Ishikawa (cell line): ENCODE results near the gene SLC25A47.

Source experiments
- CEBPB ChIP-seq: IDR thresholded peaks from 2 replicates; pipeline ENCODE4 v1.6.1; 2012
- EGR1 ChIP-seq: IDR thresholded peaks from 2 replicates; pipeline ENCODE4 v1.6.1; 2012
- EP300 ChIP-seq: IDR thresholded peaks from 2 replicates; pipeline ENCODE4 v1.6.1; 2012; ENCODE audit warnings: borderline replicate concordance
- FOXM1 ChIP-seq: IDR thresholded peaks from 2 replicates; pipeline ENCODE4 v1.6.1; 2012; ENCODE audit warnings: low read depth, borderline replicate concordance
- NFIC ChIP-seq: IDR thresholded peaks from 2 replicates; pipeline ENCODE4 v1.6.1; 2012
- RAD21 ChIP-seq: IDR thresholded peaks from 2 replicates; pipeline ENCODE4 v1.6.1; 2012; ENCODE audit warnings: low read depth
- TAF1 ChIP-seq: IDR thresholded peaks from 2 replicates; pipeline ENCODE4 v1.6.1; 2012; ENCODE audit warnings: low read depth, mild to moderate bottlenecking
- TCF12 ChIP-seq: IDR thresholded peaks from 2 replicates; pipeline ENCODE4 v1.6.1; 2012; ENCODE audit warnings: low read depth
- TEAD4 ChIP-seq: IDR thresholded peaks from 2 replicates; pipeline ENCODE4 v1.6.1; 2012
- YY1 ChIP-seq: IDR thresholded peaks from 2 replicates; pipeline ENCODE4 v1.6.1; 2012; ENCODE audit warnings: low read depth
- ZBTB7A ChIP-seq: IDR thresholded peaks from 2 replicates; pipeline ENCODE4 v1.6.1; 2012; ENCODE audit warnings: low read depth
- TF ChIP-seq, protein P1 (sequence below): IDR thresholded peaks from 2 replicates; pipeline ENCODE4 v1.6.1; 2012; ENCODE audit warnings: low read depth, mild to moderate bottlenecking
- TF ChIP-seq, protein P2 (sequence below): IDR thresholded peaks from 2 replicates; pipeline ENCODE4 v1.6.1; 2012
- TF ChIP-seq, protein P3 (sequence below): IDR thresholded peaks from 2 replicates; pipeline ENCODE4 v1.6.1; 2012

The SLC25A47 gene

DNA sequence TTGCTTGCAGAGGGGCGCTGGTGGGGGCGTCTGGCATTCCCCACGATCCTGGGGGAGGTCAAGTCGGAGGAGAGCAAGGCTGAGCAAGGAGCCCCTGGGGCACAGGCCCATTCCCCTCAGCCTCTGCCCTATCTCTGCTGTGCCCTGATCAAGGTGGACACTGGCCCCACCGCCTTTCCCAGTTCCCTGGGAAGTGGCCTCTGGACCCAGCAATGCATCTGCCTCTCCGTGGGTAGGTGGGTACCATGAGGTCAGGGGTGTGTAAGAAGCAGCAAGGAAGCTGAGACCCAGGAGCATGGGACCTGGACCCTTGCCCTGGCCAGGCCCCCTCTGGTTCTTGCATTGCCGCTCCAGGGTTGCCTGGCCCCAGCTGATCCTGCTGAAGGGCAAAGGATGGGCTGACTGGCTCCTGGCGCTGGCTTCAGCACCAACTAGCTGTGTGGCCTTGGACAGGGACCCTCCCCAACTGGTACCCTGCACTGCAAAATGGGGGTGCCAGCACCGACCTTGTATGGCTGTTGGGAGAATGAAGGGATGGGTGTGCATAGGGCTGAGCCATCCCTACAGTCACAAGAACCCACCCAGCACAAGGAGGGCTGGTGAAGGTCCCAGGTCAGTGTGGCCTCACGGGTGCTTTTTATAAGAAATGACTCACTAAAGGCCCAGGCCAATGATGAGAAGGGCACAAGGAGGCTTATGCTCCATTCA is 36.5 kb upstream of the SLC25A47 start:
- TF ChIP-seq, protein P1, sequence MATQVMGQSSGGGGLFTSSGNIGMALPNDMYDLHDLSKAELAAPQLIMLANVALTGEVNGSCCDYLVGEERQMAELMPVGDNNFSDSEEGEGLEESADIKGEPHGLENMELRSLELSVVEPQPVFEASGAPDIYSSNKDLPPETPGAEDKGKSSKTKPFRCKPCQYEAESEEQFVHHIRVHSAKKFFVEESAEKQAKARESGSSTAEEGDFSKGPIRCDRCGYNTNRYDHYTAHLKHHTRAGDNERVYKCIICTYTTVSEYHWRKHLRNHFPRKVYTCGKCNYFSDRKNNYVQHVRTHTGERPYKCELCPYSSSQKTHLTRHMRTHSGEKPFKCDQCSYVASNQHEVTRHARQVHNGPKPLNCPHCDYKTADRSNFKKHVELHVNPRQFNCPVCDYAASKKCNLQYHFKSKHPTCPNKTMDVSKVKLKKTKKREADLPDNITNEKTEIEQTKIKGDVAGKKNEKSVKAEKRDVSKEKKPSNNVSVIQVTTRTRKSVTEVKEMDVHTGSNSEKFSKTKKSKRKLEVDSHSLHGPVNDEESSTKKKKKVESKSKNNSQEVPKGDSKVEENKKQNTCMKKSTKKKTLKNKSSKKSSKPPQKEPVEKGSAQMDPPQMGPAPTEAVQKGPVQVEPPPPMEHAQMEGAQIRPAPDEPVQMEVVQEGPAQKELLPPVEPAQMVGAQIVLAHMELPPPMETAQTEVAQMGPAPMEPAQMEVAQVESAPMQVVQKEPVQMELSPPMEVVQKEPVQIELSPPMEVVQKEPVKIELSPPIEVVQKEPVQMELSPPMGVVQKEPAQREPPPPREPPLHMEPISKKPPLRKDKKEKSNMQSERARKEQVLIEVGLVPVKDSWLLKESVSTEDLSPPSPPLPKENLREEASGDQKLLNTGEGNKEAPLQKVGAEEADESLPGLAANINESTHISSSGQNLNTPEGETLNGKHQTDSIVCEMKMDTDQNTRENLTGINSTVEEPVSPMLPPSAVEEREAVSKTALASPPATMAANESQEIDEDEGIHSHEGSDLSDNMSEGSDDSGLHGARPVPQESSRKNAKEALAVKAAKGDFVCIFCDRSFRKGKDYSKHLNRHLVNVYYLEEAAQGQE, result no peak
- TF ChIP-seq YY1 (no peak), FOXM1 (no peak), TCF12 (no peak)

DNA sequence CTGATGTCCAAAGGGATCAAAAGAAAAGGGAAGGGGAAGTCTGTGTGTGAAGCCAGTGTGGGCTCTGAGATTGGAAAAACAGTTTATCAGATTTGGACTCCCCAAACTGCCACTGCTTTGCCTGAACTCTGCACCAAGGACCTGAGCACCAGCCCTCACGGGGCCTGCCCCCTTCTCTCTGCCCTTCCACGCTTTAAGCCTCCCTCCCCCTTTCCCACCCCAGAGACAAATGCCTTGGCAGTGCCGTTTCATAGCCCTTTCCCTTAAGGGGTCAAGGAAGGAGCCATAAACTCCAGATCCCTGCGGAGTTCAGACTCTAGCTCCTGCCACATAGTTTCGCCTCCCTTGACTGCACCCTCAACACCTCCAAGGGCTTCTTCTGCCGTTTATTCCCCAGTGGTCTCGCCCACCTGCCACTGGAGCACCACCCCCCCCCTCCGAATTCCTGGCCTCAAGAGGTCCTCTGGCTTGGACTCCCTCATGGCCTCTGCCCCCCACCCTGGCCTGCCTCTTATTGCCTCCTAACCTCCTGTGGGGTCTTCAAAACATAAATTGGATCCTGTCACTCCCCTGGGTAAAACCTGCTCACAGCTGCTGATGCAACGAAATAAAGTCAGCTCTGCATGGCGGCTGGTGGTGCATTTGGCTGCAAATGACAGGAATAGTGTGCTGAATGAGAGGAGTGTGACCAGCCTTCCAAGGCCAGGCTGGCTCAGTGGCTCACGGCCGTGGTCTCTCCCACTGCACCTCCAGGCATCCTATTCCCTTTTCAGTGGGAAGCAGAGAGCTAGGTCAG is 35.7 kb upstream of the SLC25A47 start:
- TF ChIP-seq FOXM1 (no peak), TCF12 (no peak)
- TF ChIP-seq, protein P2, sequence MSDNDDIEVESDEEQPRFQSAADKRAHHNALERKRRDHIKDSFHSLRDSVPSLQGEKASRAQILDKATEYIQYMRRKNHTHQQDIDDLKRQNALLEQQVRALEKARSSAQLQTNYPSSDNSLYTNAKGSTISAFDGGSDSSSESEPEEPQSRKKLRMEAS, result no peak

DNA sequence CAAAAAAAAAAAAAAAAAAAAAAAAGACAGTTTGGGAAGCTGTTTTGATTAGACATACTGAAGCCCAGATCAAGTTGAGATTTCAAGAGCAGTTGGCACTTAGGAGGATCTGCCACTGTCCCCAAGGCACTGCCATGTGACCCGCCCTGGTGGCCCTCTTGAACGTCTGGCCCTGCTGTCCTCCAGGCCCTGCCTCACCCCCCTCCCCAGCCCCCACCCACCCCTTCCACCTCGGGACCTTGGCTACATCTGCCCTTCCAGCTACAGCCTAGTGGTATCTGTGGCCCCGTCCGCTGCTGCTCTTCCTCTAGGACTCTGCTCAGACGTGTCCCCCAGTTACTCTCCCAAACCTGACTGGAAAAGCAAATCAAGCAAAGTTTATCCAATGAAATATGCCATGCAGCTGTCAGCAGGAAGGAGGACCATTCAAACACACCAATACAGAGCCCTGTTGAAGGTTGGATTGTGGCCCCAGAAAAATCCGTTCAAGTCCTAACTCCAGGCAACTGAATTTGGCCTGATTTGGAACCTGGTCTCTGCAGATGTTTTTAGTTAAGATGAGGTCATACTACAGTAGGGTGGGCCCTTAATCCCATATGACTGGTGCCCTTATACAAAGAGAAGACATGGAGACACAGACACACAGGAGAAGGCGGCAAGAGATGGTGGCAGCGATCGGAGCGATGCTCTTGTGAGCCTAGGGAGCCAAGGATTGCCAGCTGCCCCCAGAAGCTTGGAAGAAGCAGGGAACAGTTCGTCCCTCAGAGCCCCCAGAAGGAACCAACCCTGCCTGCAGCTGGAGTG is 34.6 kb upstream of the SLC25A47 start:
- no peak for TF ChIP-seq YY1
- no peak for TF ChIP-seq TCF12
- no peak for TF ChIP-seq FOXM1
- no peak for TF ChIP-seq CEBPB
- TF ChIP-seq, protein P2, result no peak
- no peak for TF ChIP-seq EGR1
- no peak for TF ChIP-seq TEAD4
- no peak for TF ChIP-seq EP300
- TF ChIP-seq TAF1, result no peak

DNA sequence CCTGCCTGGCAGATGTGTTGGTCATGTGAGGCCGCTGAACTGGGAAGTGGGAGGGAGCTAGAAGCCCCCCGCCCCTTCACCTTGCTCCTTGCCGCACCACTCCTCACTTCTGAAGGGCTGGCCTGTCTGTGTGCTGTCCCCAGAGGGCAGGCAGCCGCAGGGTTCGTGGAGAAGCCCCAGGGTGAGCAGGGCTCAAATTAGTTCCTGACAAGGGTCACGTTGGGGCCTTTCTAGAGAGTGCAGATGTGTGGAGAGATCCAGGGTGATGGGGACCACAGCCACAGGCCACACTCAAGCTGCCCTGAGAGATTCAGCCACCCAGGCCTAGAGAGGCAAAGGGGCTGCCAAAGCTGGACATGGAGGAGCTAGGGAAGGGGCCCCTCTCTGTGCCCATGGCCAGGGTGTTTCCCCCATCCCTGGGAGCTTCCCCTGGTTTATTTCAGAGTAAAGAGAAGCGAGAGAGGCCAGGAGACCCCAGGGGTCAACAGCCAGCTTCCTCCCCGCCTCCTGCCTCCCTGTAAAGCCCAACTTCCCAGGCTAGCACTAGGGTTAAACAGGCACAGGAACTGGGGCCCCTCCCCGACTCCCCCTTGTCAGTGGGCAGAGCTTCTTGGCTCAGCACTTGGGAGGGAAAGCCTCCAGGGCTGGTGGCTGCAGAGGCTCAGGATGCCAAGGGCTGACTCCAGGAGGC is 33.1 kb upstream of the SLC25A47 start:
- TF ChIP-seq TEAD4 (no peak), EGR1 (no peak), RAD21 (no peak), CEBPB (no peak), TAF1 (no peak), YY1 (no peak), ZBTB7A (no peak), NFIC (no peak), TCF12 (no peak), FOXM1 (no peak)
- TF ChIP-seq, protein P3, sequence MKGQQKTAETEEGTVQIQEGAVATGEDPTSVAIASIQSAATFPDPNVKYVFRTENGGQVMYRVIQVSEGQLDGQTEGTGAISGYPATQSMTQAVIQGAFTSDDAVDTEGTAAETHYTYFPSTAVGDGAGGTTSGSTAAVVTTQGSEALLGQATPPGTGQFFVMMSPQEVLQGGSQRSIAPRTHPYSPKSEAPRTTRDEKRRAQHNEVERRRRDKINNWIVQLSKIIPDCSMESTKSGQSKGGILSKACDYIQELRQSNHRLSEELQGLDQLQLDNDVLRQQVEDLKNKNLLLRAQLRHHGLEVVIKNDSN, result no peak
- TF ChIP-seq, protein P1, result no peak

DNA sequence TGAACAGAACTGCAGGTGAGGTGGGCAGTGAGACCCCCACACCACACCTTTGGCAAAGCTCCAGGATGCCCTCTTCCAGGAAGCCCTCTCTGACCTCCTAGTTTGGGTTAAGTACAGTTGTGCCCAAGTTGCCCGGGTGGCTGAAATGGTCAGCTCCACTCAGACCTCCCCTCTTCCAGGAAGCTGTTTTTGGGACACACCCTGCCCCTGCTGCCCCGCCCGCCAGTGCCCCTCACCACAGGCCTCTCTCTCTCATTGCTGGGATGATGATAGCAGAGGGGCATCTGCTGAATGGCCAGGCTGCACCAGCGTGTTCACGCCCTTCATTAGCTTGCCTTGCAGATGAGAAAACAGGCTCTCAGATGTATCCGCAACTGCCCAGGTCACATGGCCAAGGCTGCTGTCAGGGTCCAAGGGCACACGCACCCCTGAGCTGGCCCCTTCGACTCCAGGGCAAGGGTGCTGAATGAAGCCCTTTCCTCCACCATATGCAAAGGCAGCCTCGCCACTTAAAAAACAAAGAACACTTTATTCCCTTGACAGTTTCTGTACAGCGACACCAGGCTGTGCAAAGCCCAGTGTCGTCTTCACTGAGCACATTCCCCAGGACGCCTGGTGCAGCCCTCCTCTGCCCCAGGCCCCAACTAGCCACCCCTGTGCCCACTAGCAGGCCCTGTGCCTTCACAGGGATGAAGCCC is 32.4 kb upstream of the SLC25A47 start:
- TF ChIP-seq NFIC (no peak), TEAD4 (no peak), FOXM1 (no peak), EP300 (no peak), TCF12 (no peak)
- TF ChIP-seq, protein P2, result no peak
